ENCODE data around the gene ZNF14. TPM values are rescaled to one million over a fixed set of nuclear protein-coding genes. Genes with fewer than 3 reads are reported as not detected.
"Not testable (repeated sequence)": the region's sequence is repeated elsewhere in the genome, so short reads cannot be mapped to it uniquely, and the experiment has no call there.

The ZNF14 gene
- total and polyA plus RNA-seq, 7 donors: 1.2 to 14.5 (median 7.8) TPM

DNA sequence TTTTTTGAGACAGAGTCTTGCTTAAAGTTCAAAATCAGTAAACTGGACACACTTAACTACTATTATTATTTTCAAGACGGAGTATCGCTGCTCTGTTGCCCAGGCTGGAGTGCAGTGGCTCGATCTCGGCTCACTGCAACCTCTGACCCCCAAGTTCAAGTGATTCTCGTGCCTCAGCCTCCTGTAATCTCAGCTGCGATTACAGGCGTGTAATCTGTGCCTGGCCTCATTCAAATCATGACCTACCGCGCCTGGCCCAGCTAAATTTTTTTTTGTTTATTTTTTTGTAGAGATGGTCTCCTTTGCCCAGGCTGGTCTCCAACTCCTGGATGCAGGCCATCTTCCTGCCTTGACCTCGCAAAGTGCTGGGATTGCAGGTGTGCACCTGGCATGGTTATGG lies 41.2 kb downstream of the ZNF14 start:
- WGBS, 2 donors: 87 to 96% methylated on average over 10 of the region's 10 CpGs
- intact Hi-C loops (cut with DNase I): no loop called here
- H3K36me3 ChIP-seq: no peaks in the 10 kb centered on the region
- H3K27me3 ChIP-seq: no peaks in the 10 kb centered on the region
- DNase-seq: no peak
- H3K9me3 ChIP-seq: no peaks in the 10 kb centered on the region
- no peak overlapping the region for H3K27ac ChIP-seq
- TF ChIP-seq POLR2AphosphoS5 (IDR thresholded peaks at IDR 0.05) (no peak), EP300 (IDR thresholded peaks at IDR 0.05) (no peak), POLR2A (IDR thresholded peaks at IDR 0.05) (no peak)
- TF ChIP-seq, protein P1, sequence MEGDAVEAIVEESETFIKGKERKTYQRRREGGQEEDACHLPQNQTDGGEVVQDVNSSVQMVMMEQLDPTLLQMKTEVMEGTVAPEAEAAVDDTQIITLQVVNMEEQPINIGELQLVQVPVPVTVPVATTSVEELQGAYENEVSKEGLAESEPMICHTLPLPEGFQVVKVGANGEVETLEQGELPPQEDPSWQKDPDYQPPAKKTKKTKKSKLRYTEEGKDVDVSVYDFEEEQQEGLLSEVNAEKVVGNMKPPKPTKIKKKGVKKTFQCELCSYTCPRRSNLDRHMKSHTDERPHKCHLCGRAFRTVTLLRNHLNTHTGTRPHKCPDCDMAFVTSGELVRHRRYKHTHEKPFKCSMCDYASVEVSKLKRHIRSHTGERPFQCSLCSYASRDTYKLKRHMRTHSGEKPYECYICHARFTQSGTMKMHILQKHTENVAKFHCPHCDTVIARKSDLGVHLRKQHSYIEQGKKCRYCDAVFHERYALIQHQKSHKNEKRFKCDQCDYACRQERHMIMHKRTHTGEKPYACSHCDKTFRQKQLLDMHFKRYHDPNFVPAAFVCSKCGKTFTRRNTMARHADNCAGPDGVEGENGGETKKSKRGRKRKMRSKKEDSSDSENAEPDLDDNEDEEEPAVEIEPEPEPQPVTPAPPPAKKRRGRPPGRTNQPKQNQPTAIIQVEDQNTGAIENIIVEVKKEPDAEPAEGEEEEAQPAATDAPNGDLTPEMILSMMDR (IDR thresholded peaks at IDR 0.05): no peak
- H3K4me1 ChIP-seq: no peaks in the 10 kb centered on the region
- H3K4me3 ChIP-seq: no peak overlapping the region

DNA sequence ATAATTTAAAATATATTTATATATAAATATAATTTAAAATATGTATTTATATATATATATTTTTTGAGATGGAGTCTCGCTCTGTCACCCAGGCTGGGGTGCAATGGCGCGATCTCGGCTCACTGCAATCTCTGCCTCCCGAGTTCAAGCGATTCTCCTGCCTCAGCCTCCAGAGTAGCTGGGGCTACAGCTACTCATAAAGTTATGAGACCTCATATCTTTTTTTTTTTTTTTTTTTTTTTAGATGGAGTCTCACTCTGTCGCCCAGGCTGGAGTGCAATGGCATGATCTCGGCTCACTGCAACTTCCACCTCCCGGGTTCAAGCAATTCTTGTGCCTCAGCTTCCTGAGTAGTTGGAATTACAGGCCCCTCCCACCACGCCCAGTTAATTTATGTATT lies 43.9 kb downstream of the ZNF14 start:
- H3K4me1 ChIP-seq; DNase-seq; H3K27ac ChIP-seq; H3K4me3 ChIP-seq; intact Hi-C loops (cut with DNase I); H3K36me3 ChIP-seq; H3K9me3 ChIP-seq; H3K27me3 ChIP-seq: not testable (repeated sequence)
- 97 to 98% methylated on average over 10 of the region's 10 CpGs for WGBS, 2 donors

DNA sequence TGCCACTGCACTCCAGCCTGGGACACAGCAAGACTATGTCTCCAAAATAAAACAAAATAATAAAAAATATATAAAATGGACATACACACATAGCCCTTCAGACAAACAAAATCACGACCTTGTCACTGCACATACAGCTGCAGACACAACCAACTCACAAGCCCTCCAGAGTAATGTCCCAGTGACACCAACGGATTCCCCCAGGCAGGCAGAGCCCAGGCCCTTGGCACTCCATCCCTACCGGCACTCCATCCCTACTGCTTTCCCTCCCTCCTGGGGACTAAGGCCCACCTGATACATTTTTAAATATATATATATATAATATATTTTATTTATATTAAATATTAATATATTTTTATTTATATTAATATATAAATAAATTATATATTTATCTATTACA lies 45.8 kb downstream of the ZNF14 start:
- no peak overlapping the region for H3K4me3 ChIP-seq
- TF ChIP-seq POLR2A (IDR thresholded peaks at IDR 0.05): no peak
- no peak for TF ChIP-seq POLR2AphosphoS5 (IDR thresholded peaks at IDR 0.05)
- TF ChIP-seq EP300 (IDR thresholded peaks at IDR 0.05): no peak
- TF ChIP-seq, protein P1 (IDR thresholded peaks at IDR 0.05): no peak
- H3K9me3 ChIP-seq: peaks cover 0 to 8% (median 3%) of the 10 kb centered on the region in 4 donors
- DNase-seq: no peak
- intact Hi-C loops (cut with DNase I): no loop called here
- no peaks in the 10 kb centered on the region for H3K4me1 ChIP-seq
- no peak overlapping the region for H3K27ac ChIP-seq
- WGBS, 2 donors: 95 to 96% methylated on average over 3 of the region's 3 CpGs
- H3K36me3 ChIP-seq: no peaks in the 10 kb centered on the region
- no peaks in the 10 kb centered on the region for H3K27me3 ChIP-seq

DNA sequence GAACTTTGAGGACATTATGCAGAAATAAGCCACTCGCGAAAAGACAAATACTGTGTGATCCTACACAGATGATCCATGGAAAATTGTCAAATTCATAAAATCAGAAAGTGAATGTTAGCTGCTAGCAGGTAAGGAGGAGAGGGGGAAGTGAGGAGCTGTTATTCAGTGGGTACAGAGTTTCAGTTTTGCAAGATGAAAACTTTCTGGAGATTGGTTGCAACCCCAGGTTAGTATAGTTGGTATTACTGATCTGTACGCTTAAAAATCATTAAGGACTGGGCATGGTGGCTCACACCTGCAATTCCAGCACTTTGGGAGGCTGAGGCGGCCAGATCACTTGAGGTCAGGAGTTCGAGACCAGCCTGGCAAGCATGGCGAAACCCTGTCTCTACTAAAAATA lies 46.3 kb downstream of the ZNF14 start:
- intact Hi-C loops (cut with DNase I): no loop called here
- no peak overlapping the region for H3K27ac ChIP-seq
- peaks cover 0 to under 1% (median 0%) of the 10 kb centered on the region in 4 donors for H3K36me3 ChIP-seq
- peaks cover 0 to 8% (median 3%) of the 10 kb centered on the region in 4 donors for H3K9me3 ChIP-seq
- no peaks in the 10 kb centered on the region for H3K4me1 ChIP-seq
- no peak overlapping the region for H3K4me3 ChIP-seq
- no peak for DNase-seq
- no peaks in the 10 kb centered on the region for H3K27me3 ChIP-seq
- WGBS, 2 donors: 96 to 97% methylated on average over 6 of the region's 6 CpGs
- TF ChIP-seq, protein P1 (IDR thresholded peaks at IDR 0.05): no peak
- TF ChIP-seq EP300 (IDR thresholded peaks at IDR 0.05) (no peak), POLR2A (IDR thresholded peaks at IDR 0.05) (no peak), POLR2AphosphoS5 (IDR thresholded peaks at IDR 0.05) (no peak)

DNA sequence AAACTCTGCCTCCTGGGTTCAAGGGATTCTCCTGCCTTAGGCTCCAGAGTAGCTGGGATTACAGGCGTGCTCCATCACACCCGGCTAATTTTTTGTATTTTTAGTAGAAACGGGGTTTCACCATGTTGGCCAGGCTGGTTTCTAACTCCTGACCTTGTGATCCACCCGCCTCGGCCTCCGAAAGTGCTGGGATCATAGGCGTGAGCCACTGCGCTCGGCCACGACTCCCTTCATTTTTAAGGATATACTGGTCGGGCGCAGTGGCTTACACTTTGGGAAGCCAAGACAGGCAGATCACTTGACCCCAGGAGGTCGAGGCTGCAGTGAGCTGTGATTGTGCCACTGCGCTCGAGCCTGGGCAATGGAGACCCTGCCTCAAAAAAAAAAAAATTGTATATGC lies 46.8 kb downstream of the ZNF14 start:
- H3K4me1 ChIP-seq; H3K4me3 ChIP-seq; DNase-seq; H3K36me3 ChIP-seq; H3K27me3 ChIP-seq; H3K9me3 ChIP-seq; H3K27ac ChIP-seq; intact Hi-C loops (cut with DNase I): not testable (repeated sequence)
- 97 to 99% methylated on average over 15 of the region's 15 CpGs for WGBS, 2 donors

All from sigmoid colon (tissue), 7 donors.